Globus pallidus (tissue), 1 donor: ENCODE results near the gene GREM1.

Experiments used
- DNase-seq: peaks from one replicate; pipeline ENCODE4 v3.0.0-alpha.2; 2015; ENCODE audit warnings: low spot score

The GREM1 gene

DNA sequence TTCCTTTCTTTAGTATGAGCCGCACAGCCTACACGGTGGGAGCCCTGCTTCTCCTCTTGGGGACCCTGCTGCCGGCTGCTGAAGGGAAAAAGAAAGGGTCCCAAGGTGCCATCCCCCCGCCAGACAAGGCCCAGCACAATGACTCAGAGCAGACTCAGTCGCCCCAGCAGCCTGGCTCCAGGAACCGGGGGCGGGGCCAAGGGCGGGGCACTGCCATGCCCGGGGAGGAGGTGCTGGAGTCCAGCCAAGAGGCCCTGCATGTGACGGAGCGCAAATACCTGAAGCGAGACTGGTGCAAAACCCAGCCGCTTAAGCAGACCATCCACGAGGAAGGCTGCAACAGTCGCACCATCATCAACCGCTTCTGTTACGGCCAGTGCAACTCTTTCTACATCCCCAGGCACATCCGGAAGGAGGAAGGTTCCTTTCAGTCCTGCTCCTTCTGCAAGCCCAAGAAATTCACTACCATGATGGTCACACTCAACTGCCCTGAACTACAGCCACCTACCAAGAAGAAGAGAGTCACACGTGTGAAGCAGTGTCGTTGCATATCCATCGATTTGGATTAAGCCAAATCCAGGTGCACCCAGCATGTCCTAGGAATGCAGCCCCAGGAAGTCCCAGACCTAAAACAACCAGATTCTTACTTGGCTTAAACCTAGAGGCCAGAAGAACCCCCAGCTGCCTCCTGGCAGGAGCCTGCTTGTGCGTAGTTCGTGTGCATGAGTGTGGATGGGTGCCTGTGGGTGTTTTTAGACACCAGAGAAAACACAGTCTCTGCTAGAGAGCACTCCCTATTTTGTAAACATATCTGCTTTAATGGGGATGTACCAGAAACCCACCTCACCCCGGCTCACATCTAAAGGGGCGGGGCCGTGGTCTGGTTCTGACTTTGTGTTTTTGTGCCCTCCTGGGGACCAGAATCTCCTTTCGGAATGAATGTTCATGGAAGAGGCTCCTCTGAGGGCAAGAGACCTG is 13.2 kb downstream of the GREM1 start:
- no peak for DNase-seq

DNA sequence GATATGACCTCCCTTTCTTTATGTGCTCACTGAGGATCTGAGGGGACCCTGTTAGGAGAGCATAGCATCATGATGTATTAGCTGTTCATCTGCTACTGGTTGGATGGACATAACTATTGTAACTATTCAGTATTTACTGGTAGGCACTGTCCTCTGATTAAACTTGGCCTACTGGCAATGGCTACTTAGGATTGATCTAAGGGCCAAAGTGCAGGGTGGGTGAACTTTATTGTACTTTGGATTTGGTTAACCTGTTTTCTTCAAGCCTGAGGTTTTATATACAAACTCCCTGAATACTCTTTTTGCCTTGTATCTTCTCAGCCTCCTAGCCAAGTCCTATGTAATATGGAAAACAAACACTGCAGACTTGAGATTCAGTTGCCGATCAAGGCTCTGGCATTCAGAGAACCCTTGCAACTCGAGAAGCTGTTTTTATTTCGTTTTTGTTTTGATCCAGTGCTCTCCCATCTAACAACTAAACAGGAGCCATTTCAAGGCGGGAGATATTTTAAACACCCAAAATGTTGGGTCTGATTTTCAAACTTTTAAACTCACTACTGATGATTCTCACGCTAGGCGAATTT is 14.9 kb downstream of the GREM1 start:
- DNase-seq: no peak

DNA sequence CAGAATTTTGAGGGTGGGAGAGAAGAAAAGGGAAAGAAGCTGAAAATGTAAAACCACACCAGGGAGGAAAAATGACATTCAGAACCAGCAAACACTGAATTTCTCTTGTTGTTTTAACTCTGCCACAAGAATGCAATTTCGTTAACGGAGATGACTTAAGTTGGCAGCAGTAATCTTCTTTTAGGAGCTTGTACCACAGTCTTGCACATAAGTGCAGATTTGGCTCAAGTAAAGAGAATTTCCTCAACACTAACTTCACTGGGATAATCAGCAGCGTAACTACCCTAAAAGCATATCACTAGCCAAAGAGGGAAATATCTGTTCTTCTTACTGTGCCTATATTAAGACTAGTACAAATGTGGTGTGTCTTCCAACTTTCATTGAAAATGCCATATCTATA is 15.5 kb downstream of the GREM1 start:
- DNase-seq: no peak

DNA sequence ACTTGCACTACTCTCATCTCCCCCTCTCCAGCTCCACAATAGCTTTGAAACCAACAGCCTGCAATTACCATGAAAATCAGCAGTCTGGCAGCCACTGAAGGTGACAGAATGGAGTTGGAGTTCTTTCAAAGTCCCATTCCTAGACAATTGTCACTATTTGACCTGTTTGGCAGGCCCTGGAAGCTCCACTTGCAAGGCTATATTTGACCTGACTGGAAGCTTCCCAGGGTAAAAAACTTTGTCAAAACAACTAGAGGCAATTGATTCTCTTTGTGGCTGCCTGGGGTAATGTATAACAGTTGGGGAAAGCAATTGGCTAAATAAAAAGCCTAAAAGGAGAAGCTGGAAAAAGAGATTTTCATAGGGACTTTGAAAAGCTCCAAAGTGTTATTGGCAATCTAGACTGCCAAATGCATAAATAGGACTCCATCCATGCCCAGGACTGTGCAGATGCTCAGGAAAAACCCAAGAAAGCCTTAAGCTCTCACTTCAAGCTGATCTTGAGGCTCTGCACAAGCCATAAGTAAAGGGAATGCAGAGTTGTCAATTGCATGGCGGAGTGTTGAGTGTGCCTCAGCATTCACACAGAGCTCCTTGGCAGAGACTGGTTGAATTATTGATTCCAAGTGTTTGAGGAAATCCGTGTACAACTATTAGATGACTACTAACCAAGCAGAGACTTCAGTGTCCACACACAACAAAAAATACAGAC is 18.3 kb downstream of the GREM1 start:
- DNase-seq: no peak

DNA sequence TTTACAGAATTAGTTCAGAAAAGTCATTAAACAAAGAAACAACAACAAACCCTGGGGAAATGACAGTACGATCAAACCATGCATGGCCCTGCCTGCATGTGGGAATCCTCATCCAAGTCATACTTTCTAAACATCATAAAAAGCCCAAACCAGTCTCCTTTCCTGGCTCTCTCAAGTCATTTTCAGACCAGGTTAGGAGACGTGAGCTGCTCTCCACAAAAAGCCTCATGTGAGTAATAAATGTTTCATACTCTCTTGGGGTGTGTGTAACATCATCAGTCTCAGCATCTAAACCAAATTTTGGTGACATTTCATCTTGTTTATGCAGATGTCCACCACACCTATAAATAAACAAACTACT is 18.9 kb downstream of the GREM1 start:
- no peak for DNase-seq

DNA sequence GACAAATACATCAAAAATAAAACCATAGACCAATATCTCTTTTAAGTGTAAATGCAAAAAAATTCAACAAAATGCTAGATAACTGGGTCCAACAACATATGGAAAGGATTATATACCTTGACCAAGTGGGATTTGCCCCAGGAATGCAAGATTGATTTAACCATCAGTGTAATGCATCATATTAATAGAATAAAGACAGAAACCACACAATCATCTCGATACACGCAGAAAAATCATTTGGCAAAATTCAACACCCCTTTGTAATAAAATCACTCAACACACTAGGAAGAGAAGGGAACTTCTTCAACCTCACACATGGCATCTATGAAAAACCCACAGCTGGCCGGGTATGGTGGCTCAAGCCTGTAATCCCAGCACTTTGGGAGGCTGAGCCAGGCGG is 19.5 kb downstream of the GREM1 start:
- DNase-seq: no peak

DNA sequence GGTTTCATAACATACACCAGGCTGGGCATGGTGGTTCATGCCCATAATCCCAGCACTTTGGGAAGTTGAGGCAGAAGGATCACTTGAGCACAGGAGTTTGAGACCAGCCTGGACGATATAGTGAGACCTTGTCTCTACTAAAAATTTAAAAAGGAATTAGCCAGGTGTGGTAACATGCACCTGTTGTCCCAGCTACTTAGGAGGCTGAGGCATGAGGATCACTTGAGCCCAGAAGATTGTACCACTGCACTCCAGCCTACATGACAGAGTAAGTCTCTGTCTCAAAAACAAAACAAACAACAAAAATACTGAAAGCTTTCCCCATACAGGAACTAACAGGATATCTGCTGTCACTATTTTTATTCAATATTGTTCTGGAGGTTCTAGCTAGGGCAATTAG is 20.9 kb downstream of the GREM1 start:
- no peak for DNase-seq

DNA sequence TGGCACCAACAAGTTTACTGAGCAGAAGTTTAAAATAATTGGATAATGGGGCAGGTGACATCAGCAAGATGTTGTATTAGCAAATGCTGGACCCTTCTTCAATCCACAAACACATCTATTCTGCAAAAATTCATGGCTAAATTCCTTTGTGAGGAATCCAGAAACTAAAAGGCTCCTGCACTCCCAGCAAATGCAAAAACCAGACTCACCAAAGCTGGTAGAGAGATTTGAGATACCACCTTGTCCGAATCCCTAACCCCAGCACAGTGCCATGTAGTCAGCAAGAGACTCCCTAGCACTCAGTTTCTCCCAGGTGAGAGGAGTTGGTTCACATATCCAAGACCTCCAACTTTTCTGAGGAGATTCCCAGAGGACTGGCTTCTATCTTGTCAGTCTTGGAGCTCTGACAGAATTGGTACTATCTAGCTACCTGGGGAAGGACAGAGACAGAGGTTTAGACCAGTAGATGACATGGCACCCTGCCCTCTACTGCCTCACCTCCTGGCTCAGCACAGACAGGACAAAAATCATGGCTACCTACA is 21.8 kb downstream of the GREM1 start:
- no peak for DNase-seq

DNA sequence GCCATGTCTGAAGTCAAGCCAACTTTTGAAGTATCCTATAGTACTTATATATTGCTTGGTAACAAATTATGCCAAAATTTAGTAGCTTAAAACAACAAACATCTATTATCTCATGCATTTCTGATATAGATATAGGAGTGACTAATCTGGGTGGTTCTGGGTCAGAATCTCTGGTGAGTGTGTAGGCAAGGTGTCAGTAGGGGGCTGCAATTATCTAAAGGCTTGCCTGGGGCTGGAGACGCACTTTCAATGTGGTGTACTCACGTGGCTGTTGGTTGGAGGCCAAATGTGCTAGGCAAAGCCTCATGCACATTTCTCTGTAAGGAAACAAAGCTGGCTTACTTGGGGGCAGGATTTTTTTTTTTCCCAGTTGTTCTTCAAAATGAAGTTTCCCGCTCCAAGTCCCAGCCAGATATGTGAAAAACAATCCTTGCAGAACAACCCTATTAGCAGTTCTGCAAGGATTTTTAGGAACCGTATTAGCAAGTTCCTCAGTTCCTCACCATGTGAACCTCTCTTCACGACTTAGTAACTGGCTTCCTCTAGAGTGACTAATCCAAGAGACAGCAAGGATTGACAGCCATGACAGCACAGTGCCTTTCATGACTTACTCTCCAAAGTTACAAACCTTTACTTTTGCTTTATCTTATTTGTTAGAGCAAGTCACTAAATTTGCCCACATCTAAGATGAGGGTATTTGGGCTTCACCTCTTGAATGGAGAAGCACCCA is 25.8 kb downstream of the GREM1 start:
- DNase-seq: no peak

DNA sequence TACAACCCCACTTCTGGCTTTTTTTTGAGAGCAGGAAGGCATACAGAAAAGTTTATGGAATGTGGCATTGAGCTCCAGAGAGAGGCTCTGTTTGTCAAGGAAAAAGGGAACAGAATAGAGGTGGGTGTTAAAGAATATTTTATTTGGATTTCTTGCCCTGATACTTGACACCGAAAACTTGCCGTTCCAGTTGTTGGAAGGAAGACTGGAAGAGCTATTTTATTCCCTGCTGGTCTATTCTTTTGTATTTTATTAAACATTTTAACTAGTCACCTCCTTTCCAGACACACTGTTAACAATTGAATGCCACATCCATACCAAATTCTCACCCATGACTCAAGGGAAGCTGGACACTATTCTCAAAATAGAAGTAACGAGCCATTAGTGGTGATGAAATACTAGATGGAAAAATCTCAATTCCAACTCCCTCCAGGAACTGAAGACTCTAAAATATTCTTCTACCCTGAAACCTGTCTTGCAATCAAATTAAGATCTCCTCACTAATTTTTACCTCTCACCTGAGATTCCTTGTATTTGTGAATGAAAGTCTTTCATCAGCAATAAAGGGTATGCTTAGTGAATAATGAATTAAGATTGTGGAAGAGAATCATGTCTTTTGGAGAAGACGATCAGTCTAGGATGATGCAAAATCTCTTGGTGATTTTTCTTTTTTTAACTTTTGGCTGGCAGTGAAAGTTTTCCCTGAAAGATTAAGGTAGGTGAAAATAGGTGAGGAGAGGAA is 28.5 kb downstream of the GREM1 start:
- no peak for DNase-seq

DNA sequence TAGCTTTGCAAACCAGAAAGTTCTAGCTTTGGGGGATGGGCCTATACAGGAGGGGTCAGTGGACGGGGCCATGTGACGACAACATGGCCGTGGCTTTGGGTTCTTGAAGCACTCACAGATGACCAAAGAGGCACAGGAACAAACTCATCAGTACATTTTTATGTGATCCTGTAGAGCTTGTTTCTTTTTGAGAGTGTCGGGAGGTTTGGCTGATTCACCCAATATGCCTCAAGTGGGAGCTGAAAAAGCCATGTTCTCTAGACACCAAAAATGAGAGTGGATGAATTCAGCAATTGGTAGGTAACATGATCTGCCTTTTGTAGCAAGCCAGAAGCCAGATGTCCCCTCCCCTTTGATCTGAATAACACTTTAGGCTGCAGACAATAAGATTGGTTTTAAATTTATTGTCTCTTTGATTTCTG is 30.1 kb downstream of the GREM1 start:
- DNase-seq: no peak

DNA sequence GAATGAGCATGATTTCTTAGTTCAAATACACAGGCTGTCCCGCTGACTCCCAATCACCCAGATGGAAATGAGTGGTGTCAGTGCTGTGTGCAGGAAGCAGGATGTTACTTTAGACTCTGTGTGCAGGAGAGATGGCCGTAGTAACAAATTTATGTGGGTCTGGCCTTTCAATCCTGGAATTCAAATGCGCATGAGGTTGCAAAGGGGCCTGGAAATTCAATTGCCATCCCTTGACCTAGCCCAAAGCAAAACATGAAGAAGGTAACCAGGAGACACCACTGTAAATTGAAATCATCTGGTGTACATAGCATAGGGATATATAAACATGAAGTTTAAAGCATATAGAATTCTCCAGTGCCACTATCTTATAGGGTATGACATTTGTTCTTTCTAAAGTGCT is 33.2 kb downstream of the GREM1 start:
- DNase-seq: no peak

DNA sequence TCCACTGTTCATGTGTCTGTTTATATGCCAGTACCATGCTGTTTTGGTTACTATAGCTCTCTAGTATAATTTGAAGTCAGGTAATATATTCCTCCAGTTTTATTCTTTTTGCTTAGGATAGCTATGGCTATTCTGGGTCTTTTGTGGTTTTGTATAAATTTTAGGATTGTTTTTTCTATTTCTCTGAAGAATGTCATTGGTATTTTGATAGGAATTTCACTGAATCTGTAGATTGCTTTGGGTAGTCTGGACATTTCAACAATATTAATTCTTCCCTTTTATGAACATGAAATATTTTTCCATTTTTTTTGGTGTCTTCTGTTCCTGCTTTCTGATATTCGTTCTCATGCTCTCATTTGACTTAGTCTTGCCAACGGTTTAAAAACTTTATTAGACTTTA is 39.6 kb downstream of the GREM1 start:
- DNase-seq: no peak

DNA sequence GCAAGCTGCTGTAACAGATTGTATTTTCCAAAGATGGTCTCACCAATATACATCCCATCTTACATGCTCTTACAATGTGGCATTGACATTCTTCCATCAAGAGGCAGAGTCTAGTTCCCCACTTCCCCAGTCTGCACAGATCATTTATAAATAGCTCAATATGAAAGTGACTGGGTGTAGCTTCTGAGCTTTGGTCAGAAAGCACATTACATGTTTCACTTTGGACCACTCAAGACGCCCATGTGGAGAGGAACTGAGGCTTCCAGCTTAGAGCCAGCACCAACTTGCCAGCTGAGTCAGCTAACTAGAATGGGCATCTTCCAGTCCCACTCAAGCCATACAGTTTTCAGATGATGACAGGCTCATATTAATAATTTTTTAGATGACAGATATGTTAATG is 45.5 kb downstream of the GREM1 start:
- no peak for DNase-seq

DNA sequence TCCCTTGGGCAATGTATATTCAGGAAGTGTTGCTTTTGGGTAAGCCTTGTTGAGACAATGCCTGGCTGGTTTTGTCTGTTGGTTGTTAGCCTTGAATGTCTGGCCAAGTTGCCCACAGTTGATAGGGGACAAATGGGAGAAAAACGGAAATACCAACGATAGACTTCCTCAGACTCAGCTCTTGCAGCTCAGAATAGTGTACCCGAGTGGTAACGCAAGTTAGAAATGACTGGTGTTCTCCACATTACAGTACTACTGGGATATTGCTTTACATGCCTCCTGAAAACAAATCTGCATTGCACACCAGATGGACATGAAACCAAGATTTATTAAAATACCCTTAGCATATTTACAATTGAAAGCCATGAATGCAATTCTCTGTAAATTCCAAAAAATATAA is 47.4 kb downstream of the GREM1 start:
- no peak for DNase-seq

DNA sequence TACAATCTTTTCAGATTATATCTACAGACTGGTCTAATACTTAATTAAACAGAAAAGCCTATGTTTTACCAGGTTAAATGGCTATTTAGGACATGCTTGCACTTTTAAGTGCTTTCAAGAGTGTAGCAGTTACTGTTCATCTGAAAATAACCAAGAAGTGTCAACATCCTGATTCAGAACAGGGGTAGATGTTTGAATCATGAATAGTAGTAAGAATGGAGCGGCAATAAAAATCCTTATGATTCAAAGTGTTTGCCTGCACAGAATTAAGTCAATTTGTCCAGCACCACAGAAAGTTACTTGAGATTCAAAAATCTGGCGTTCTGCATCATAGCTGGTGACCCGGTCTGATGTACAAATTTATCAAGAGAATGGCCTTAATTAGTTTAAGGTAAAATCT is 48.3 kb downstream of the GREM1 start:
- DNase-seq: no peak

DNA sequence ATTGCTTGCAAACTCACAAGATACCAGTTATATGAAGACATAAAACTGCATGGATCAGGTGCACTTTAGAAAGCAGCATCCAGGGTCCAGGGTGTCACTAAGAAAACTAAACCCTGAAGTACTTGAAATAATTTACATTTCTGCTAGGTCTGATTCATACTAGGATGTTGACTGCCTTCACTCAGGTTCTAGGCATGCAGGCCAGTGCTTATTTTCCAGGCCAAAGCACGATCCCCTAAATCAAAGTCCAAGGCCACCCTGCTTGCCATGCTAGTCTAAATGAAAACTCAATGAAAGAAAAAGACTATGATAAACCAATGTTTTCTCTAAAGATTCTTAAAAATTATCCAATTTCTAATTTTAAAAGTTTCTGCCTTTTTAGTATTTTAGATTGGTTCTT is 49.4 kb downstream of the GREM1 start:
- DNase-seq: no peak

DNA sequence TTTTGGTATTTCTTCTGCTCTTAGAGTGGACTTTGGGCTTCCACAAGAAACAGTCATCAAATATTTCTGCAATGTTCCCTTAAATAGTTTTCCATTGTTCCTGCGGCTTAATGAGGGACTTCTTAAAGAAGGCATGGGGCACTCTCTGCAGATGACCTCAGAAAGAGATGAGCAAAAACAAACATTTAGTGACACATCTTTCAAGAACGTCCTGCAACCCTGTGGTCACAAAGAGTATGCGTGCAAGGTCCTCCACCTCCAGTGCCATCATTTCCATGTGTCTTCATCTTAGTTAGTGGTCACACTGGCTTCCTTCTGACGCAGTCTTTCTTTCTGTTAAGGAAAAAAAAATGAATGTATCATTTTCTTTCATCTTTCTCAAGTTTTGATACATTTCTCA is 56.2 kb downstream of the GREM1 start:
- DNase-seq: no peak

DNA sequence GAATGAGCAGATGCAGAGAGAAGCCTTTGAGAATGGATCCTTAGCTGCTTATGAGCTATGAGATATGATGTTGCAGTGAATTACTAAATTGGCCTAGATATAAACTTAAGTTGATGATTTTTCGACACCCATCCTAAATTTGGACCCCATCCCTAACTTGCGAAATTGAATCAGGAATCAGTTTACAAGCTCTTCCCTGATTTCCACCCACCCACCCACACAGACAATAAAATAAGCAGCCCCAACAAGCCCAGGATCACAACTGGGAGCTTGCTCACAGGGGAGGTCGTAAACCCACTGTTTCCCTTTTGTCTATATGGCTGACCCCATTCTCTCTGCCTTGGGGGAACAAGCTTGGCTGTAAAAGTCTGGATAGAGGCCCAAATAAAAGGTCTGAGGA is 57.3 kb downstream of the GREM1 start:
- no peak for DNase-seq

DNA sequence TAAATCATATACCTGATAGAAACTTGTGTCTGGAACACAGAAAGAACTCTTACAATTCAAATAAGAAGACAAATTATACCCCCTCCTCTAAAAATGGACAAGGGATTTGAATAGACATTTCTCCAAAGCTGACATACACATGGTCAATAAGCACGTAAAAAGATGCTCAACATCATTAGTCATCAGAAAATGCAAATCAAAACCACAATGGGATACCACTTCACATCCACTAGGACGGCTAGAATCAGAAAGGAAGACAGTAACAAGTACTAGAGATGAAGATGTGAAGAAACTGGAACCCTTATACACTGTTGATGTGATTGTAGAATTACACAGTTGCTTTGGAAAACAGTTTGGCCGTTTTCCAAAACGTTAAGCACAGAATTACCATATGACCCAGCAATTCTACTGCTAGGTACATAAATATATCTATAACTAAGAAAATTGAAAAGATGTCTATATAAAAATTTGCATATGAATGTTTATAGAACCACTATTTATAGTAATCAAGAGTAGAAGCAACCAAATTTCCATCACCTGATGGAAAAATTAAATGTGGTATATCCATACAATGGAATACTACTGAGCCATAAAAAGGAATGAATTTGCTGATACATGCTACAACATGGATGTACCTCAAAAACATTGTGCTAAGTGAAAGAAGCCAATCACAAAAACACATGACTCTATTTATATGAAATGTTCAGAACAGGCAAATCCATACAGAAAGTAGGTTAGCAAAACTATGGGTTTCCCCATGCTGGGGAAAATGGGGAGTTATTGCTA is 60.8 kb downstream of the GREM1 start:
- DNase-seq: no peak

DNA sequence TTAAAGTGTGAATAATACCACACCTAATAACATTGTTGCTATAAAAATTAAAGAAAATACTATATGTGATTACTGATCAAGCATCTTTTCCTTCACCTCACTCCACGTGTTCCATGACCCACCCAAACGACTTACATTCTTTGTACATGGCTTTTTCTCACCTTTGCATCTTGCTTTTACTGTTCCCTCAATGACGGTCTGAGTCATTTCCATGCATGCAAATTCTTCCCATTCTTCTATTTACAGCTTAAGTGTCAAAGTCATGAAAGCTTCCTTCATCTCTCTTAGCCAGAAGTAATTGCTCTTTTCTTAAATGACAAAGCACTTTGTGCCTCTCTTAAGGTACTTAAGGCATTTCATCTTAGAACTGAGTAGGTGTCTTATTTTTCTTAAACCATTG is 64.0 kb downstream of the GREM1 start:
- no peak for DNase-seq
